Lower lobe of right lung (tissue), 2 donors: Measurements from ENCODE around the gene HOXD9. TPM values are rescaled to one million over a fixed set of nuclear protein-coding genes. Genes with fewer than 3 reads are reported as not detected.

Experiments
- ATAC-seq, 2 donors: fragments of 200-7000 bp; cut with Tn5 transposase; one replicate each; pipeline ENCODE4 v1.9.1; 2020 to 2022; ENCODE audit warnings: mild to moderate bottlenecking in 2 of 2, moderate library complexity in 2 of 2
- DNase-seq: peaks from one replicate; pipeline ENCODE4 v3.0.0-alpha.2; 2020
- H3K27ac ChIP-seq: fragments of 200-600 bp; one replicate; pipeline ENCODE4 v1.8.0; 2022
- H3K27me3 ChIP-seq: fragments of 200-600 bp; one replicate; pipeline ENCODE4 v1.8.0; 2022; ENCODE audit warnings: low read depth
- H3K36me3 ChIP-seq: fragments of 200-600 bp; one replicate; pipeline ENCODE4 v1.8.0; 2022; ENCODE audit warnings: mild to moderate bottlenecking
- H3K4me1 ChIP-seq: fragments of 200-600 bp; one replicate; pipeline ENCODE4 v1.8.0; 2022
- H3K4me3 ChIP-seq: fragments of 200-600 bp; one replicate; pipeline ENCODE4 v1.8.0; 2022; ENCODE audit warnings: mild to moderate bottlenecking
- H3K9me3 ChIP-seq: fragments of 200-600 bp; one replicate; pipeline ENCODE4 v1.8.0; 2022
- intact Hi-C: fragments of 100-400 bp; cut with DNase I; formaldehyde crosslinking; loops from one replicate; pipeline ENCODE4 v1.11.0; 2022
- total RNA-seq: library from RNA; stranded (reverse); fragmentation: NEBNext Ultra II Directional; extraction: Animal tissue kit (Norgen Biotek cat#: 25700); gene quantifications from one replicate; pipeline ENCODE4 v1.2.1, GENCODE V29; 2021
- TF ChIP-seq, protein P1 (sequence below): fragments of 200-600 bp; IDR thresholded peaks from one replicate; pipeline ENCODE4 v1.8.0; 2022; ENCODE audit warnings: antibody characterized with exemption, mild to moderate bottlenecking
- donor health status: DM: no; HTN: yes; CAD: no; lungs with severe emphysema.

The HOXD9 gene
- total RNA-seq, 1 donor from 2014 or later: 0.86 TPM

DNA sequence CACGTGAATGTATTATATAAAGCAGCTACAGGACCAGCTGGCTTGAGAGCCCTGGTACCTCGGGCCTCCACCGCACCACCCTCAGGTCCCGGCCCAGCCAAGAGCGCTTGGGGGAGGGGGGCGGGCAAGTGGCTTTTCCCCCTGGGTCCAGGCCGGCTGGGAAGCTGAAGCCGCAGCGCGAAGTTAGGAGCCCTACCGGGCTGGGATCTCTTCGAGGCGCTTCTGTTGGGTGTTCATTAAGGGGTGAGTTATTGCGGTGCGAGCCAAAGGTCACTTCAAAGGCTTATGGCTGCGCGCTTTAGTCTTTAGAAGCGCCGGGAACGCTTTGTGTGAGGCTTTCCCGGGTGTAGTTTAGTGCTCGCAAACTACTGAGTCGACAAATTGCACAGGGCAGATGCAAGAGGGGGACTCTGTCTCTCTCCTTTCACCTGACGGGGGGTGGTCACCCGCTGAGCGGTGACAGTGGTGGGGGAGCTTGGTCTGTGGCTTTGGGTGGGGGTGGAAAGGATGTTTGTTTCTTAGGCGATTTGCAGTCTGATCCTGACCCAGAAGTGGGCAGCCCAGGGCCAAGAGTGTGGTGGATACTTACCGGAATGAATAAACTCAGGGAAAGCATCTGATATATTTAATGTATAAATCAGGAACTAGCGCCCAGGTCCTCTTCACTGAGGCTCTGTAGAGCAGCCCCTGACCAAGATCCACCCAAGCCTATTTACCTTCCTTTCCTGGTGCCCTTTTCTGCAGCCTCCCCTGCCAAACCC, 40.6 kb downstream of the HOXD9 start:
- TF ChIP-seq, protein P1, sequence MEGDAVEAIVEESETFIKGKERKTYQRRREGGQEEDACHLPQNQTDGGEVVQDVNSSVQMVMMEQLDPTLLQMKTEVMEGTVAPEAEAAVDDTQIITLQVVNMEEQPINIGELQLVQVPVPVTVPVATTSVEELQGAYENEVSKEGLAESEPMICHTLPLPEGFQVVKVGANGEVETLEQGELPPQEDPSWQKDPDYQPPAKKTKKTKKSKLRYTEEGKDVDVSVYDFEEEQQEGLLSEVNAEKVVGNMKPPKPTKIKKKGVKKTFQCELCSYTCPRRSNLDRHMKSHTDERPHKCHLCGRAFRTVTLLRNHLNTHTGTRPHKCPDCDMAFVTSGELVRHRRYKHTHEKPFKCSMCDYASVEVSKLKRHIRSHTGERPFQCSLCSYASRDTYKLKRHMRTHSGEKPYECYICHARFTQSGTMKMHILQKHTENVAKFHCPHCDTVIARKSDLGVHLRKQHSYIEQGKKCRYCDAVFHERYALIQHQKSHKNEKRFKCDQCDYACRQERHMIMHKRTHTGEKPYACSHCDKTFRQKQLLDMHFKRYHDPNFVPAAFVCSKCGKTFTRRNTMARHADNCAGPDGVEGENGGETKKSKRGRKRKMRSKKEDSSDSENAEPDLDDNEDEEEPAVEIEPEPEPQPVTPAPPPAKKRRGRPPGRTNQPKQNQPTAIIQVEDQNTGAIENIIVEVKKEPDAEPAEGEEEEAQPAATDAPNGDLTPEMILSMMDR: no peak
- no peak for ATAC-seq

DNA sequence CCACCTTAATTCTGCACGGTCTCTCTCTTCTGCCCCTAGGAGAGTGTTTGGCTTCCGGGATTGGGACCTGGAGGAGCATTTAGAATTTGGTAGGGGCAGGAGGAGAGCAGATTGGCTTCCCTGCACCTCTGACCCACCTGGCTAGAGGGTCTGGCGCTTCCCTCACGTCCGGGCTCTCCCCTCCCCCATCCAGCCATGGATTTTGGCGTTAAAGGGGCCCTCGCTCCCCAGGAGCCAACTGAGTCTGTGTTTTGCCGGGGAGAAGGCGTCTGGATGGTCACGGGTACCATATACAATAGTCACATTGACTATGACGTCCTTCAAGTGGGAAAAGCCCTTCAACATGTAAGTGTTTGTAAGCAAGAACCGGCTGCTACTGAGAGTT, 41.1 kb downstream of the HOXD9 start:
- DNase-seq (no peak), ATAC-seq (no peak)
- H3K4me3 ChIP-seq: no peak overlapping the region
- TF ChIP-seq, protein P1: no peak
- H3K4me1 ChIP-seq: peaks cover 19% of the 10 kb centered on the region
- H3K9me3 ChIP-seq: no peaks in the 10 kb centered on the region
- intact Hi-C loops: no loop called here
- peaks cover 100% of the 10 kb centered on the region for H3K27me3 ChIP-seq
- H3K36me3 ChIP-seq: no peaks in the 10 kb centered on the region
- no peak overlapping the region for H3K27ac ChIP-seq

More for the DNA sequence above, 40.6 kb downstream of the HOXD9 start:
- H3K4me3 ChIP-seq: no peak overlapping the region
- DNase-seq: no peak
- no peaks in the 10 kb centered on the region for H3K36me3 ChIP-seq
- H3K4me1 ChIP-seq: peaks cover 19% of the 10 kb centered on the region
- no peak overlapping the region for H3K27ac ChIP-seq
- intact Hi-C loops: no loop called here
- peaks cover 100% of the 10 kb centered on the region for H3K27me3 ChIP-seq
- H3K9me3 ChIP-seq: no peaks in the 10 kb centered on the region

DNA sequence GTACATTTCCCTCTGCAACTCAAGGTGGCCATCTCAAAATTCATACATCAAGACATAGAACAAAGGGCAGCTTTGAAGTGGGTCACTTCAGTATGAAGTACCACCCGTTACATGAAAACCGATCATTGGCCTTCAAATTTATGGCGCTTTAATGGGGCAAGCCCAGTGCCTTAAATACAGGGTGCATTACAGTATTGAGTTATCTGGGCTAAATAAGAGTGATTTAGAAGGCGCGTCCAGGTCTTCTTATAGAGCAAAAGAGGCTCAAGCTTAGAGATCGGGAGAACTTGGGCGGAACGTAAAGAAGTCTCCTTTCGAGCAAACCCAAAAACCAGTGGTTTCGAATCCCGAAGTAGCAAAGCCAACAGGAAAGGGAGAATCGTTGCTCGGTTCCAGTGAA, 41.7 kb downstream of the HOXD9 start:
- Histone ChIP-seq H3K36me3 (no peaks in the 10 kb centered on the region), H3K4me1 (peaks cover 15% of the 10 kb centered on the region), H3K27ac (no peak overlapping the region), H3K9me3 (no peaks in the 10 kb centered on the region), H3K4me3 (no peak overlapping the region), H3K27me3 (peaks cover 100% of the 10 kb centered on the region)
- ATAC-seq (no peak), DNase-seq (no peak)
- TF ChIP-seq, protein P1: no peak
- intact Hi-C loops: no loop called here

DNA sequence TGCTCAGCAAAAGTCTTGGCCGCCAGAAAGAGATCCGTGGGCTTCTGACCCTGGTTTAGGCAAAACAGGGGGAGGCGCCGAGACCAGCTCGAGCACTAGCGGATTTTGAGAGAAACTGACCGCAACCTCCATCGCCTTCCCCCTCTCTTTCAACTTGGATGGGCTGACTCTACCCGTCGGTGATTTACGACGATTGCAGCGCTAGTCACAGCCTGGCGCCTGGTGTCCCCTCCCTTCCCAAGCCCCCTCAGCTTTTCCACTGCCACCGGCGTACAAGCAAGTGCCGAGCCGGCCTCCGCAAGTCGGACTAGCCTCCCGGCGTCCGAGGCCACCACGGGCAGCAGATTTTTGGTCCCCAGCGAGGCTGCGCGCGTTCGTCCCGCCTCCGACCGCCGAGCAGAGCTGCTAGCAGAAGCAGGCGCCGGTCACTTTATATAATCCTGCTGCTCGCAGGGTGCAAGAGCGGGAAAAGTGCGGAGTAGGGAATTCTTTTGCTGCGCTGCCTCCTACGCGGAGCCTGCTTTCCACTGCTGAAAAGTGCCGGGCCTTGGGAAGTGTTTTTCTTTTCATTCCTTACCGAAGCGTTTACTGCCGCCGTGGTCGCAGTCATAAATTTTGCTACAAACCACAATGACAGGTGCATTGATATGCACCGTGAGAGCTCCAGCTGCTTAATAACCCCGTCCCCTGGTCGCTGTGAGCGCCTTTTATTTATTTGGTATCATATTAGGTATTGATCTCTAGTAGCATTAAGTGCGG, 42.3 kb downstream of the HOXD9 start:
- intact Hi-C loops: no loop called here
- ATAC-seq: no peak
- no peak for DNase-seq
- TF ChIP-seq, protein P1: no peak
- Histone ChIP-seq H3K36me3 (no peaks in the 10 kb centered on the region), H3K27ac (no peak overlapping the region), H3K27me3 (peaks cover 100% of the 10 kb centered on the region), H3K9me3 (no peaks in the 10 kb centered on the region), H3K4me3 (no peak overlapping the region), H3K4me1 (peaks cover 10% of the 10 kb centered on the region)

DNA sequence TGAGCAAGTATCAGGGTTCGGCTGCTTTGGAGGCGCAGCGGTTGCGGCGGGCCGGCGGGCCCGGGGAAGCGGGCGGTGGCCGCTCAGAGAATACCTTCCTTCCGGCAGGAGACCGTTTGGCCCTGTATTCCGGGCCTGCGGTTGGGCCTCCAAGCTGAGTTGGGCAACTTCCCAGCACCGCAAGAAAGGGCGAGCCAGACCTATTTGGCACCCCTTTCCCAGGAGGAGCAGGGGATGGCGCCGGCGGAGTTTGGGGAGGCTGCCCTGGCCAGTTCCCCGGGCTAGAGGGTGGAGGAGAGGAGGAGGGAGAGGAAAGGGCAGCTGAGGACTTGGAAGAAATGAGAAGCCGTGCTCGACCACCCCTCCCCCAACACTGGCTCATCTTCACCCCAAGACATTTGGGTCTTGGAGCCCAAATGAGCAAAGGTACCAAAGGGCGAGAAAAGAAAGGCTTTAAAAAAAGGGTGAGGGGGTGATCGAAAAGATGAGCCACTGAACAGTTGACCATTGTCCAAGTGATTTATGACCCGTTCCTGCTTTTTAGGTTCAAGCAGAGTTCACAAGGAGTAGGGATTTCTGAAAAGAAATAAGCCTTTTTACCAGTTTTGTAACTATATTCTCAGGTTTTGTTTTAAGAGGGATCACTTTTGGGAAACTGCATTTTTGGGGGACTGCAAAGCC, 43.0 kb downstream of the HOXD9 start:
- TF ChIP-seq, protein P1: no peak
- Histone ChIP-seq H3K27me3 (peaks cover 100% of the 10 kb centered on the region), H3K4me3 (no peak overlapping the region), H3K9me3 (no peaks in the 10 kb centered on the region), H3K27ac (no peak overlapping the region), H3K4me1 (peaks cover 2% of the 10 kb centered on the region), H3K36me3 (no peaks in the 10 kb centered on the region)
- DNase-seq: no peak
- no peak for ATAC-seq
- intact Hi-C loops: no loop called here
